Measurements from ENCODE around the gene SORCS2. TPM values are rescaled to one million over a fixed set of nuclear protein-coding genes. Genes with fewer than 3 reads are reported as not detected.

Gene SORCS2
- total and polyA plus RNA-seq, 2 of the 4 experiments (the other 2 are of a cell fraction), result 0.36 to 0.62 TPM

- Histone ChIP-seq H3K79me1 (ENCODE audit: low read depth in 1 of 2, low read length in 2 of 2) (no peaks in the 10 kb centered on the region), H4K20me1 (ENCODE audit: insufficient read depth, low read length) (no peaks in the 10 kb centered on the region), H3K27me3 (ENCODE audit: control insufficient read depth, insufficient read depth, low read length) (peaks cover 7% of the 10 kb centered on the region; the same call in 1 of the 2 replicates), H3K4me2 (ENCODE audit: low read depth, low read length) (no peak overlapping the region), H2AFZ (replicated peaks; ENCODE audit: low read length, poor library complexity) (no peak overlapping the region), H4K8ac (ENCODE audit: low read depth in 2 of 2, low read length in 2 of 2) (no peak overlapping the region), H4K91ac (ENCODE audit: insufficient read depth, low read depth, low read length) (no peak overlapping the region), H3K23ac (ENCODE audit: low read depth, low read length) (no peak overlapping the region), H2AK9ac (replicated peaks; ENCODE audit: low read depth, low read length, poor library complexity) (no peak overlapping the region), H2BK120ac (ENCODE audit: low read depth, low read length) (no peak overlapping the region), H4K5ac (ENCODE audit: low read depth, low read length) (no peak overlapping the region), H3K9me3 (ENCODE audit: control insufficient read depth, insufficient read depth, low read length) (peaks cover 4% of the 10 kb centered on the region; the same call in 1 of the 2 replicates), H3K14ac (replicated peaks; ENCODE audit: low read depth, low read length) (no peak overlapping the region), H3K4me3 (ENCODE audit: insufficient read depth, low read depth, low read length) (no peak overlapping the region), H2BK20ac (ENCODE audit: low read depth, low read length) (no peak overlapping the region), H3K56ac (ENCODE audit: extremely low read depth, insufficient read depth, low read length) (no peak overlapping the region), H3K4ac (ENCODE audit: low read depth, low read length) (no peak overlapping the region), H3K4me1 (ENCODE audit: control insufficient read depth, insufficient read depth, low read length) (no peaks in the 10 kb centered on the region), H2BK5ac (ENCODE audit: low read depth, low read length, poor library complexity, severe bottlenecking) (no peak overlapping the region), H3K9ac (ENCODE audit: low read depth, low read length) (no peak overlapping the region), H3K9me1 (ENCODE audit: insufficient read depth, low read length) (no peaks in the 10 kb centered on the region), H2BK15ac (ENCODE audit: low read depth, low read length) (no peak overlapping the region), H3K18ac (ENCODE audit: low read depth, low read length) (no peak overlapping the region), H3K36me3 (ENCODE audit: control insufficient read depth, insufficient read depth, low read length) (no peaks in the 10 kb centered on the region), H3K27ac (ENCODE audit: insufficient read depth, low read length) (no peak overlapping the region), H2AK5ac (ENCODE audit: low read depth, low read length) (no peak overlapping the region)
- dilution Hi-C loops (cut with HindIII; ENCODE audit: low sequenced_read_pairs, unreplicated experiment), result no loop called here
- ChIA-PET POLR2A (ENCODE audit: unreplicated experiment) (no interaction called here), CTCF (no interaction called here)
- no CpG with 5 or more reads among the region's 8 CpGs for WGBS, 2 experiments (ENCODE audit: extremely low coverage in 2 of 2, insufficient read length in 1 of 2)
- DNase-seq (no peak), ATAC-seq (ENCODE audit: low read depth) (no peak)
- no TSS peak for BruUV-seq (replicated peaks)
- TF ChIP-seq MAZ (IDR thresholded peaks at IDR 0.05; ENCODE audit: borderline replicate concordance, low read depth, low read length), result no peak
- TF ChIP-seq CTCF (conservative IDR thresholded peaks at IDR 0.05; ENCODE audit: low read depth, low read length), result no peak
- TF ChIP-seq NFE2L2 (IDR thresholded peaks at IDR 0.05; ENCODE audit: low read depth, low read length), result no peak
- TF ChIP-seq POLR2A (IDR thresholded peaks at IDR 0.05; ENCODE audit: low read depth, low read length), result no peak
- TF ChIP-seq SMC3 (IDR thresholded peaks at IDR 0.05; ENCODE audit: low read depth, low read length), result no peak
- TF ChIP-seq MXI1 (IDR thresholded peaks at IDR 0.05; ENCODE audit: borderline replicate concordance, low read depth, low read length), result no peak
- TF ChIP-seq RCOR1 (IDR thresholded peaks at IDR 0.05; ENCODE audit: insufficient replicate concordance, low read length), result no peak
- no peak for TF ChIP-seq RAD21 (IDR thresholded peaks at IDR 0.05; ENCODE audit: low read length)
- TF ChIP-seq CHD1 (IDR thresholded peaks at IDR 0.05; ENCODE audit: low read depth, low read length), result no peak
- TF ChIP-seq USF2 (IDR thresholded peaks at IDR 0.05; ENCODE audit: low read depth, low read length), result no peak
- TF ChIP-seq ELK1 (IDR thresholded peaks at IDR 0.05; ENCODE audit: borderline replicate concordance, low read depth, low read length), result no peak
- in situ Hi-C loops (cut with MboI; ENCODE audit: low sequenced_read_pairs), result no loop called here
- intact Hi-C loops (cut with micrococcal nuclease), result no loop called here
These were observed 345.6 kb downstream of the SORCS2 start for GRCh38 chr4:7537853-7538400.
